H1 (cell line): ENCODE results near the gene PCNX3. TPM values are rescaled to one million over a fixed set of nuclear protein-coding genes. Genes with fewer than 3 reads are reported as not detected.

ENCODE experiments used
- CTCF ChIA-PET: fragments of 300-600 bp; sonication (Branson Sonifier 250); formaldehyde crosslinking; loops from one replicate; lab custom pipeline; 2021; ENCODE audit not compliant: partially characterized antibody; lab: Charles Lee
- POLR2A ChIA-PET: fragments of 300-600 bp; sonication (Branson Sonifier 250); formaldehyde crosslinking; loops from one replicate; lab custom pipeline; 2021; ENCODE audit warnings: inconsistent platforms; ENCODE audit not compliant: partially characterized antibody; lab: Charles Lee
- DNase-seq, 2 experiments: peaks; one replicate each; pipeline versions ENCODE4 v3.0.0 to v3.0.0-alpha.2; 2010 to 2022; ENCODE audit warnings: low spot score in 2 of 2, low read depth in 1 of 2, mixed read lengths in 1 of 2
- FAIRE-seq: peaks from 2 replicates; lab custom pipeline; 2011; peaks lifted over from hg19 to GRCh38; lab: Jason Lieb, UNC
- H2AFZ ChIP-seq: 2 replicates; pipeline ENCODE4 v1.8.1; 2012; ENCODE audit warnings: low read length, inconsistent platforms
- H2AK5ac ChIP-seq: 2 replicates; pipeline ENCODE4 v1.6.1; 2013; ENCODE audit warnings: low read depth, low read length
- H2BK120ac ChIP-seq: replicated peaks from 2 replicates; pipeline ENCODE3; 2013; ENCODE audit warnings: low read depth, low read length, inconsistent platforms
- H2BK12ac ChIP-seq: 2 replicates; pipeline ENCODE4 v1.6.1; 2013; ENCODE audit warnings: low read depth, low read length
- H2BK15ac ChIP-seq: 2 replicates; pipeline ENCODE4 v1.6.1; 2013; ENCODE audit warnings: low read length
- H2BK20ac ChIP-seq: 2 replicates; pipeline ENCODE4 v1.6.1; 2013; ENCODE audit warnings: low read length
- H2BK5ac ChIP-seq: 2 replicates; pipeline ENCODE4 v1.6.1; 2013; ENCODE audit warnings: low read depth, low read length
- H3K14ac ChIP-seq: 2 replicates; pipeline ENCODE4 v1.6.1; 2013; ENCODE audit warnings: inconsistent platforms; ENCODE audit not compliant: insufficient read length
- H3K18ac ChIP-seq: 2 replicates; pipeline ENCODE4 v1.6.1; 2013; ENCODE audit warnings: low read length; ENCODE audit errors: extremely low read depth
- H3K23ac ChIP-seq: 2 replicates; pipeline ENCODE4 v1.6.1; 2013; ENCODE audit warnings: inconsistent platforms; ENCODE audit not compliant: insufficient read length
- H3K23me2 ChIP-seq: 2 replicates; pipeline ENCODE4 v1.6.1; 2013; ENCODE audit warnings: low read depth, low read length
- H3K27ac ChIP-seq: 2 replicates; pipeline ENCODE4 v1.6.1; 2011; ENCODE audit warnings: low read depth, low read length, inconsistent platforms
- H3K27me3 ChIP-seq, 4 experiments: replicated peaks in 1 of 4; 1 replicate in 1 of 4; 2 replicates in 3 of 4; pipeline versions ENCODE4 v1.6.1 to v1.8.1; 2011 to 2013; ENCODE audit warnings: low read length in 3 of 4, mild to moderate bottlenecking in 3 of 4, inconsistent platforms in 2 of 4, mixed read lengths in 2 of 4, moderate library complexity in 1 of 4; ENCODE audit not compliant: control insufficient read depth in 3 of 4, insufficient read depth in 3 of 4; ENCODE audit errors: extremely low read depth in 1 of 4
- H3K36me3 ChIP-seq, 4 experiments: 2 replicates each; pipeline versions ENCODE4 v1.6.1 to v1.8.1; 2011 to 2013; ENCODE audit warnings: mild to moderate bottlenecking in 4 of 4, low read length in 3 of 4, moderate library complexity in 2 of 4, control low read depth in 1 of 4, inconsistent platforms in 1 of 4; ENCODE audit not compliant: insufficient read depth in 4 of 4, control insufficient read depth in 2 of 4
- H3K4ac ChIP-seq: replicated peaks from 2 replicates; pipeline ENCODE3; 2013; ENCODE audit warnings: low read length, low read depth, mixed read lengths, inconsistent platforms; ENCODE audit not compliant: insufficient read length
- H3K4me1 ChIP-seq, 4 experiments: replicated peaks in 1 of 4; 1 replicate in 1 of 4; 2 replicates in 3 of 4; pipeline versions ENCODE4 v1.6.1 to v1.8.1; 2011 to 2013; ENCODE audit warnings: low read length in 3 of 4, inconsistent platforms in 2 of 4, mixed read lengths in 1 of 4; ENCODE audit not compliant: insufficient read depth in 4 of 4, control insufficient read depth in 3 of 4
- H3K4me2 ChIP-seq, 2 experiments: 2 replicates each; pipeline versions ENCODE4 v1.6.1 to v1.8.1; 2011 to 2013; ENCODE audit warnings: low read depth in 2 of 2, low read length in 2 of 2, control low read depth in 1 of 2, inconsistent platforms in 1 of 2, mild to moderate bottlenecking in 1 of 2; ENCODE audit not compliant: insufficient read depth in 1 of 2
- H3K4me3 ChIP-seq, 4 experiments: fragments of 200-600, 300-600 bp in 1 of 4; sonication (generic), shearing (Covaris generic), sonication (Bioruptor Twin) in 1 of 4; 2 replicates each; pipeline versions ENCODE4 v1.5.1 to v1.8.1; 2011 to 2016; ENCODE audit warnings: low read length in 4 of 4, low read depth in 3 of 4, control low read depth in 2 of 4, inconsistent platforms in 2 of 4, mild to moderate bottlenecking in 2 of 4, mixed read lengths in 1 of 4, moderate library complexity in 1 of 4; ENCODE audit not compliant: insufficient read depth in 2 of 4; ENCODE audit errors: extremely low read depth in 1 of 4
- H3K56ac ChIP-seq: replicated peaks from 2 replicates; pipeline ENCODE3; 2013; ENCODE audit warnings: low read depth, mild to moderate bottlenecking, mixed read lengths, low read length, inconsistent platforms; ENCODE audit not compliant: insufficient read length
- H3K79me1 ChIP-seq: 2 replicates; pipeline ENCODE4 v1.6.1; 2013; ENCODE audit warnings: low read depth, low read length, control low read depth
- H3K79me2 ChIP-seq, 2 experiments: 2 replicates each; pipeline versions ENCODE4 v1.6.1 to v1.8.1; 2012 to 2013; ENCODE audit warnings: low read length in 2 of 2, mild to moderate bottlenecking in 2 of 2, inconsistent platforms in 1 of 2; ENCODE audit not compliant: insufficient read depth in 2 of 2, control insufficient read depth in 1 of 2
- H3K9ac ChIP-seq, 4 experiments: replicated peaks in 1 of 4; 1 replicate in 1 of 4; 2 replicates in 3 of 4; pipeline versions ENCODE4 v1.6.1 to v1.8.1; 2011 to 2013; ENCODE audit warnings: low read depth in 3 of 4, low read length in 3 of 4, control low read depth in 2 of 4, mild to moderate bottlenecking in 2 of 4, moderate library complexity in 2 of 4, inconsistent platforms in 1 of 4; ENCODE audit errors: extremely low read depth in 1 of 4
- H3K9me3 ChIP-seq, 2 experiments: 2 replicates each; pipeline versions ENCODE4 v1.6.1 to v1.8.1; 2012 to 2013; ENCODE audit warnings: mild to moderate bottlenecking in 2 of 2, moderate library complexity in 2 of 2, control low read depth in 1 of 2, inconsistent platforms in 1 of 2, low read depth in 1 of 2, low read length in 1 of 2, mixed read lengths in 1 of 2; ENCODE audit not compliant: insufficient read depth in 2 of 2
- H4K20me1 ChIP-seq, 2 experiments: replicated peaks in 1 of 2; 2 replicates each; pipeline versions ENCODE3 to v1.8.1; 2011 to 2013; ENCODE audit warnings: inconsistent platforms in 2 of 2, low read length in 2 of 2, mild to moderate bottlenecking in 1 of 2; ENCODE audit not compliant: insufficient read depth in 2 of 2, control insufficient read depth in 1 of 2
- H4K5ac ChIP-seq: 2 replicates; pipeline ENCODE4 v1.6.1; 2013; ENCODE audit warnings: low read length, low read depth, mixed read lengths, inconsistent platforms; ENCODE audit not compliant: insufficient read length
- H4K8ac ChIP-seq: 2 replicates; pipeline ENCODE4 v1.8.0; 2013; ENCODE audit warnings: mild to moderate bottlenecking, moderate library complexity, low read length, inconsistent platforms; ENCODE audit not compliant: insufficient read depth; ENCODE audit errors: extremely low read depth
- H4K91ac ChIP-seq: replicated peaks from 2 replicates; pipeline ENCODE3; 2013; ENCODE audit warnings: low read length, mixed read lengths, inconsistent platforms; ENCODE audit not compliant: insufficient read length
- BCL11A ChIP-seq, 2 experiments: IDR thresholded peaks; one replicate each; pipeline ENCODE4 v1.6.1; 2011; ENCODE audit warnings: low read depth in 2 of 2, low read length in 2 of 2, mild to moderate bottlenecking in 2 of 2
- CBX8 ChIP-seq: fragments of 300-800, 300-1000 bp; sonication (generic); IDR thresholded peaks from 2 replicates; pipeline ENCODE4 v1.7.1; 2016; ENCODE audit warnings: low read depth, low read length, borderline replicate concordance
- CHD1 ChIP-seq: IDR thresholded peaks from 2 replicates; pipeline ENCODE4 v1.6.1; 2012; ENCODE audit warnings: low read depth, low read length, improper control_type of control experiment
- EZH2 ChIP-seq: fragments of 200-600 bp; sonication (generic); IDR thresholded peaks from 2 replicates; pipeline ENCODE4 v1.7.1; 2012; ENCODE audit warnings: low read depth, mild to moderate bottlenecking, moderate library complexity, low read length, inconsistent platforms; ENCODE audit not compliant: severe bottlenecking
- GTF2F1 ChIP-seq: IDR thresholded peaks from 2 replicates; pipeline ENCODE4 v1.6.1; 2012; ENCODE audit warnings: low read depth, low read length, improper control_type of control experiment, borderline replicate concordance
- MAFK ChIP-seq: IDR thresholded peaks from 2 replicates; pipeline ENCODE4 v1.6.1; 2012; ENCODE audit warnings: low read depth, mild to moderate bottlenecking, improper control_type of control experiment, low read length
- POLR2A ChIP-seq, 2 experiments: IDR thresholded peaks; 1 replicate in 1 of 2; 2 replicates in 1 of 2; pipeline ENCODE4 v1.6.1; 2011; ENCODE audit warnings: low read depth in 2 of 2, low read length in 2 of 2, mild to moderate bottlenecking in 2 of 2; ENCODE audit errors: control extremely low read depth in 1 of 2
- SIN3A ChIP-seq, 2 experiments: IDR thresholded peaks in 1 of 2; conservative IDR thresholded peaks in 1 of 2; 2 replicates each; pipeline ENCODE4 v1.6.1; 2011 to 2012; ENCODE audit warnings: low read length in 2 of 2, improper control_type of control experiment in 1 of 2, low read depth in 1 of 2, mild to moderate bottlenecking in 1 of 2
- SP4 ChIP-seq: IDR thresholded peaks from 2 replicates; pipeline ENCODE4 v1.6.1; 2012; ENCODE audit warnings: low read length, inconsistent platforms
- TAF7 ChIP-seq: optimal IDR thresholded peaks from 2 replicates; pipeline ENCODE3; 2011; ENCODE audit warnings: low read depth, mild to moderate bottlenecking, inconsistent platforms, low read length, moderate library complexity, borderline replicate concordance
- TBP ChIP-seq: IDR thresholded peaks from 2 replicates; pipeline ENCODE4 v1.6.1; 2011; ENCODE audit warnings: low read depth, low read length, improper control_type of control experiment
- TEAD4 ChIP-seq: IDR thresholded peaks from 2 replicates; pipeline ENCODE4 v1.6.1; 2012; ENCODE audit warnings: low read depth, low read length, inconsistent platforms, mixed read lengths
- YY1 ChIP-seq: IDR thresholded peaks from 2 replicates; pipeline ENCODE4 v1.6.1; 2011; ENCODE audit warnings: low read depth, mild to moderate bottlenecking, low read length
- ZNF274 ChIP-seq: IDR thresholded peaks from 2 replicates; pipeline ENCODE4 v1.7.0; 2012; ENCODE audit warnings: low read length, borderline replicate concordance; ENCODE audit errors: extremely low read depth
- WGBS, 2 experiments: shearing (Covaris generic) in 1 of 2; methylation state at CpG; one replicate each; pipeline versions ENCODE4 v1.1.6 to v1.1.7; 2013 to 2015; ENCODE audit warnings: low lambda C conversion rate in 2 of 2, mixed read lengths in 2 of 2, inconsistent platforms in 1 of 2, low coverage in 1 of 2, missing lambda C conversion rate in 1 of 2; ENCODE audit not compliant: insufficient replicate concordance in 2 of 2, insufficient coverage in 1 of 2, insufficient read length in 1 of 2; ENCODE audit errors: extremely low coverage in 1 of 2, missing lambda C conversion rate in 1 of 2; 5-methylcytosine and 5-hydroxymethylcytosine counted together
- polyA plus RNA-seq, 7 experiments: library from polyadenylated mRNA; depleted of rRNA in 3 of 7; stranded (reverse) in 5 of 7; unstranded in 2 of 7; fragments of >200 nt in 5 of 7; fragments of 200-250 nt in 2 of 7; gene quantifications; 1 replicate in 5 of 7; 2 replicates in 1 of 7; 4 replicates in 1 of 7; pipeline versions ENCODE4 v1.2.1 to v1.2.3, GENCODE V29; 2011 to 2013; ENCODE audit warnings: missing spikeins in 2 of 7, mixed read lengths in 2 of 7
- total RNA-seq: library from RNA; stranded (reverse); fragmentation: NEBNext Ultra II Directional; extraction: Animal tissue kit (Norgen Biotek cat#: 25700); gene quantifications from 2 replicates; pipeline ENCODE4 v1.2.1, GENCODE V29; 2021

Gene PCNX3
- total and polyA plus RNA-seq, 2 of the 8 experiments (the other 6 are each of a cell fraction or from before 2014, with no cell fraction given) = 27.2 to 38.8 TPM

- Histone ChIP-seq H2BK12ac (no peak overlapping the region), H3K79me2 (no peaks in the 10 kb centered on the region), H4K5ac (no peak overlapping the region), H2AFZ (peak overlapping the region; percentile 42; the same call in 1 of the 2 replicates), H3K27ac (no peak overlapping the region), H3K4me2 (no peak overlapping the region), H3K23ac (no peak overlapping the region), H2AK5ac (no peak overlapping the region), H2BK5ac (no peak overlapping the region), H3K36me3 (no peaks in the 10 kb centered on the region), H3K4ac (no peak overlapping the region), H2BK15ac (no peak overlapping the region), H3K23me2 (no peaks in the 10 kb centered on the region), H3K56ac (no peak overlapping the region), H3K4me3 (no peak overlapping the region), H2BK120ac (no peak overlapping the region), H3K4me1 (no peaks in the 10 kb centered on the region), H2BK20ac (no peak overlapping the region), H3K79me1 (no peaks in the 10 kb centered on the region), H3K9ac (no peak overlapping the region), H4K8ac (no peak overlapping the region), H3K18ac (no peak overlapping the region), H3K14ac (no peak overlapping the region), H4K91ac (no peak overlapping the region), H4K20me1 (no peaks in the 10 kb centered on the region), H3K9me3 (no peaks in the 10 kb centered on the region), H3K27me3 (no peaks in the 10 kb centered on the region)
- CTCF ChIA-PET = interaction anchor here (0.8 to 2.8 kb wide), 2 partner anchors 12 to 25 kb away, joined by 3 to 12 read pairs; no protein-coding TSS in a partner anchor
- DNase-seq = no peak
- POLR2A ChIA-PET = interaction anchor here (0.7 to 1.3 kb wide), 2 partner anchors 65 to 179 kb away, joined by 3 to 4 read pairs; no protein-coding TSS in a partner anchor
- no peak for FAIRE-seq
- 88% methylated on average over 5 of the region's 5 CpGs; no CpG with 5 or more reads in 1 of the 2 experiments for WGBS, 2 experiments
- TF ChIP-seq TEAD4 (no peak), TAF7 (no peak), BCL11A (IDR thresholded peaks at IDR 0.05; ENCODE audit: low read depth in 2 of 2, low read length in 2 of 2) (no peak), ZNF274 (no peak), CBX8 (no peak), GTF2F1 (no peak), POLR2A (IDR thresholded peaks at IDR 0.05; ENCODE audit: control extremely low read depth in 1 of 2, low read depth in 2 of 2, low read length in 2 of 2) (no peak), EZH2 (no peak), YY1 (no peak), MAFK (no peak), SIN3A (conservative IDR thresholded peaks at IDR 0.05 in 1 of 2, IDR thresholded peaks at IDR 0.05 in 1 of 2; ENCODE audit: low read depth in 1 of 2, low read length in 2 of 2) (no peak), CHD1 (no peak), TBP (no peak), SP4 (no peak)
Observed at GRCh38 chr11:65680192-65680743, 64.7 kb downstream of the PCNX3 start.
